ENCODE data around the gene ADGRV1. TPM values are rescaled to one million over a fixed set of nuclear protein-coding genes. Genes with fewer than 3 reads are reported as not detected.

ADGRV1 gene
- polyA plus RNA-seq, 4 donors = 2.6 to 2.9 (median 2.7) TPM; not detected in 1

DNA sequence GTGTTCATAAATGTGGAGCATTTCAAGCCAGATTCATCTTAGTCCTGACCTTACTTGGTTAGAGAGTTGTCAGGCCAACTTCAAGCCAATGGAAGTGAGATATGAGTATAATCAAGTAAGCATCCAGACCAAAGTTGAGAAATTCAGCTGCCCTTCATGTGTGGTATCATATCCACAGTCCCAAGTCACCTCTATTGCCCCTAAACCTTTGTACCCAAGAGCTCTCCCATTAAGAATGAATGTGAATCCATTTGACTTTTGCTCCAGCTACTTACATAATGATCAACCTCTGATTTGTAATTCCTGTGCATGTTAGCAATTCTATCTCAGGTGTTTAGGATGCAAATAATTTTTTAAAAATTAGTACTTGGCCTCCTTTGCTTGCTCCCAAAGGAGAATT lies 342.7 kb downstream of the ADGRV1 start:
- H3K36me3 ChIP-seq (ENCODE audit: control insufficient read depth in 3 of 3, insufficient read depth in 2 of 3, low read depth in 1 of 3, low read length in 3 of 3) = no peaks in the 10 kb centered on the region
- FAIRE-seq (no peak), DNase-seq (peak; percentile 71 to 86)
- no peak overlapping the region for H3K27ac ChIP-seq (ENCODE audit: low read depth in 1 of 3, low read length in 2 of 3)
- H3K4me3 ChIP-seq (ENCODE audit: low read depth in 1 of 3, low read length in 3 of 3) = no peak overlapping the region
- H3K9me3 ChIP-seq (ENCODE audit: control insufficient read depth in 2 of 2, insufficient read depth in 1 of 2, low read depth in 1 of 2, low read length in 1 of 2) = no peaks in the 10 kb centered on the region
- H3K27me3 ChIP-seq (ENCODE audit: control insufficient read depth in 3 of 3, insufficient read depth in 3 of 3, low read length in 3 of 3) = no peaks in the 10 kb centered on the region
- peaks cover 3 to 21% (median 8%) of the 10 kb centered on the region in 3 donors for H3K4me1 ChIP-seq (ENCODE audit: control insufficient read depth in 3 of 3, insufficient read depth in 2 of 3, low read depth in 1 of 3, low read length in 2 of 3)

DNA sequence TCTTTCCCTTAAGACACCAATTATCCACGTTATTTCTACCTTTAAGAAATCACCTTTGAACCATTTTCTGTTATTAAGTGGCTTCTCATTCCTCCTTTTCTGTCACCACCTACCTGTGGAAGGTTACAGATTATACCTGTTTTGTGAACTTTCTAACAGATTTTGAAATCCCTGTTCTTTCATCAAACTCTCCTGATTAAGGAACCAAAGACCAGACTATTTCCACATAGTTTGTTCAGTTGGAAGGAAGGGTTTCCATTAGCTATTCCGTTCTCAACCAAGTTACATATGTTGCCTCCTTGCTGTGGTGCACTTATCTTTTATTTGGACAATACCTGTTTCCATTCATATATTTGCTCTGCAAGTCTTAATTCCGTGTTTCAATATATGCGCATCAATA lies 343.6 kb downstream of the ADGRV1 start:
- DNase-seq = no peak
- FAIRE-seq = no peak
- Histone ChIP-seq H3K4me3 (ENCODE audit: low read depth in 1 of 3, low read length in 3 of 3) (no peak overlapping the region), H3K36me3 (ENCODE audit: control insufficient read depth in 3 of 3, insufficient read depth in 2 of 3, low read depth in 1 of 3, low read length in 3 of 3) (no peaks in the 10 kb centered on the region), H3K27ac (ENCODE audit: low read depth in 1 of 3, low read length in 2 of 3) (no peak overlapping the region), H3K4me1 (ENCODE audit: control insufficient read depth in 3 of 3, insufficient read depth in 2 of 3, low read depth in 1 of 3, low read length in 2 of 3) (peaks cover 3 to 21% (median 6%) of the 10 kb centered on the region in 3 donors), H3K27me3 (ENCODE audit: control insufficient read depth in 3 of 3, insufficient read depth in 3 of 3, low read length in 3 of 3) (no peaks in the 10 kb centered on the region), H3K9me3 (ENCODE audit: control insufficient read depth in 2 of 2, insufficient read depth in 1 of 2, low read depth in 1 of 2, low read length in 1 of 2) (no peaks in the 10 kb centered on the region)
- 77 to 79% (median 78%) methylated on average over 4 of the region's 4 CpGs for WGBS, 3 donors

DNA sequence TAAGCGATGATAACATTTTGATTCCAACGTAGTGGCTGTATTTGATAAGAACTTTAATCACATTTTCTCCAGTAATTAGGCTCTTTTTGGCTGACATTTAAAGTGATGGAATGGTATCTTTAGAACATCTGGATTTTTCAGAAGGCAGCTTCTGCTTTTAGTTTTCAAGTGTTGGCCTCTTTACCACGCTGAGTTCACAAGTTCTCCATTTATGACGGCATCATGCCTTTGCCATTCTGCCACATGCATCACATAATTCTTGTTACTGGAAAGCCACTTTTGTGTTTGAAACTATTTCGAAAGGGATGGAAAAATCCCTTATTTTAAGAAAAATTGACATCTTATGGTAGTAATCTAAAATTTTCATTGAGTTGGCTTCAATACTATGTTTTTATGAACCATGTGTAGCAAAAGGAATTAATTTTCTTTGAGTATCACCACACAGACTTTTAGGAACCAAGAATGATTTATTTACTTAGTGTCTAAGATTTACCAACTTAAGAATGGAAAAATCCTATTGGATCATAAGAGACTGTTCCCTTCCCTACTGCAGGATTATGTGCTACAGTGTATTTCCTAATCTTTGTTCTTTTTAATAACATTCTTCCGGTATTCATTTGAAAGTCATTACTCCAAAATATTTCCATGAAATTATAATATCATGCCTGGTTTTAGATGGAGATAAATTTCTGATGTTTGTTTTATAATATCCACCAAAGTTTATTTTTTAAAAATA lies 344.2 kb downstream of the ADGRV1 start:
- H3K27ac ChIP-seq (ENCODE audit: low read depth in 1 of 3, low read length in 2 of 3) = no peak overlapping the region
- WGBS, 3 donors = 75 to 84% (median 79%) methylated on average over 6 of the region's 6 CpGs
- no peak overlapping the region for H3K4me3 ChIP-seq (ENCODE audit: low read depth in 1 of 3, low read length in 3 of 3)
- DNase-seq = no peak
- no peak for FAIRE-seq
- peaks cover 3 to 18% (median 6%) of the 10 kb centered on the region in 3 donors for H3K4me1 ChIP-seq (ENCODE audit: control insufficient read depth in 3 of 3, insufficient read depth in 2 of 3, low read depth in 1 of 3, low read length in 2 of 3)
- no peaks in the 10 kb centered on the region for H3K9me3 ChIP-seq (ENCODE audit: control insufficient read depth in 2 of 2, insufficient read depth in 1 of 2, low read depth in 1 of 2, low read length in 1 of 2)
- H3K36me3 ChIP-seq (ENCODE audit: control insufficient read depth in 3 of 3, insufficient read depth in 2 of 3, low read depth in 1 of 3, low read length in 3 of 3) = no peaks in the 10 kb centered on the region
- H3K27me3 ChIP-seq (ENCODE audit: control insufficient read depth in 3 of 3, insufficient read depth in 3 of 3, low read length in 3 of 3) = no peaks in the 10 kb centered on the region

DNA sequence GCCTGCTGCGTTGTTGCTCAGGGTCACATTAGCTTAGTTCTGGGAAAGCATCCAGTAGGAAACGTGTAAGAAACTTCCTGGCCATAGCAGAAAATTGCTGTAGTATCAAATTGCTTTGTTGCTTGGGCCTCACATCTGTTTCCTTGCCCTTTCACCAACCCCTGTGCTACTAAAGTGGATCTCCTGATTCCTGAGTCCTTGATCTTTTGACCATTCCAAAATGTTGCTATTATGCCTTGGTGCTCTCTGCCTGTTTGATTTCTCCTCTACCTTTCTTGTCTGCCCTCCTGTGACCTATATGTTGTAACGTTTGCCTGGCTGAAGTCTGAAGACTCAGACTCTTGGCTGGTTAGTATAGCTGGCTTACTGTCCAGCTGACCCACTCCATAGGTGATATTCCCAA lies 350.5 kb downstream of the ADGRV1 start:
- Histone ChIP-seq H3K9me3 (ENCODE audit: control insufficient read depth in 2 of 2, insufficient read depth in 1 of 2, low read depth in 1 of 2, low read length in 1 of 2) (no peaks in the 10 kb centered on the region), H3K4me3 (ENCODE audit: low read depth in 1 of 3, low read length in 3 of 3) (no peak overlapping the region), H3K27me3 (ENCODE audit: control insufficient read depth in 3 of 3, insufficient read depth in 3 of 3, low read length in 3 of 3) (no peaks in the 10 kb centered on the region), H3K27ac (ENCODE audit: low read depth in 1 of 3, low read length in 2 of 3) (peak overlapping the region in 1 of 3 donors; percentile 28), H3K36me3 (ENCODE audit: control insufficient read depth in 3 of 3, insufficient read depth in 2 of 3, low read depth in 1 of 3, low read length in 3 of 3) (no peaks in the 10 kb centered on the region), H3K4me1 (ENCODE audit: control insufficient read depth in 3 of 3, insufficient read depth in 2 of 3, low read depth in 1 of 3, low read length in 2 of 3) (no peaks in the 10 kb centered on the region)
- WGBS, 3 donors = 32 to 44% (median 35%) methylated on average over 3 of the region's 3 CpGs
- DNase-seq (no peak), FAIRE-seq (no peak)

DNA sequence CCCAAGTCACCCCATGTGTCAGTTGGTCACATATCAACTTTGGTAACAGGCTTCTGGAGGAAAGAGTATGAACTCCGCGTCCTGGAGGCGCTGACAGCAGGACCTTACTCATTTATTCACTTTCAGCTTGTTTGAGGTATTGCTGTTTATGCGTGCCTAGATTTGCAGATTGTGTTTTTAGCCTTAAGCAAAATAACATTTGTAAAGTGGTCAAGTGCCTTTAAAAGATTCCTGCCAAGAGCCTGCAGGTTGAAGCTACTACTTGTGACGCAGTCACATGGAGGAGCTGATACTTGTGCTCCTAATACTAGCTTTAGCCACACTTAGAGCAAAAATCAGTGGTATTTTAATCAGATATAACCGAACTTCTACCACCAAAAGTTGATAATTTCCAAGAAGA lies 351.3 kb downstream of the ADGRV1 start:
- Histone ChIP-seq H3K36me3 (ENCODE audit: control insufficient read depth in 3 of 3, insufficient read depth in 2 of 3, low read depth in 1 of 3, low read length in 3 of 3) (no peaks in the 10 kb centered on the region), H3K27me3 (ENCODE audit: control insufficient read depth in 3 of 3, insufficient read depth in 3 of 3, low read length in 3 of 3) (no peaks in the 10 kb centered on the region), H3K4me3 (ENCODE audit: low read depth in 1 of 3, low read length in 3 of 3) (no peak overlapping the region), H3K9me3 (ENCODE audit: control insufficient read depth in 2 of 2, insufficient read depth in 1 of 2, low read depth in 1 of 2, low read length in 1 of 2) (no peaks in the 10 kb centered on the region), H3K4me1 (ENCODE audit: control insufficient read depth in 3 of 3, insufficient read depth in 2 of 3, low read depth in 1 of 3, low read length in 2 of 3) (no peaks in the 10 kb centered on the region), H3K27ac (ENCODE audit: low read depth in 1 of 3, low read length in 2 of 3) (no peak overlapping the region)
- no peak for DNase-seq
- WGBS, 3 donors = 78 to 93% (median 89%) methylated on average over 6 of the region's 6 CpGs
- FAIRE-seq = no peak

DNA sequence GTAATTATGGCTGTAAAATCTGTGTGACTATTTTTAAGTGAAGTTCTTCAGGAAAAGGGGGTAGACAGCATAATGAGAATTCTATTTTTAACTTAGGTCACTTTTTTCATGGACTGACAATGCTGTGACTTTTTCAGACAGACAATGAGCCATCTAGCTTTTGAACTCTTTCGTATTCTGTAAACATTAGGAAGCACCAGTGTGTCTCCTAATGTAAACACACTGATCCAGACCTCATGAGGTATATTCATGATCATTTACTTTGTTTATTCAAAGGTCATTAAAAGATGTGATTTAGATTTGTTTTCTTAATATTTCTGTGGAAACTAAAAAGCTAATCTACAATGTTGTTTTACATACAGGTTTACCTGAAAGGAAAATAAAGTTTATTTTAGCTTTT lies 352.6 kb downstream of the ADGRV1 start:
- FAIRE-seq (no peak), DNase-seq (no peak)
- no peaks in the 10 kb centered on the region for H3K27me3 ChIP-seq (ENCODE audit: control insufficient read depth in 3 of 3, insufficient read depth in 3 of 3, low read length in 3 of 3)
- no peaks in the 10 kb centered on the region for H3K9me3 ChIP-seq (ENCODE audit: control insufficient read depth in 2 of 2, insufficient read depth in 1 of 2, low read depth in 1 of 2, low read length in 1 of 2)
- WGBS, 3 donors = 51 to 83% (median 59%) methylated on average over 1 of the region's 1 CpG
- no peaks in the 10 kb centered on the region for H3K4me1 ChIP-seq (ENCODE audit: control insufficient read depth in 3 of 3, insufficient read depth in 2 of 3, low read depth in 1 of 3, low read length in 2 of 3)
- H3K27ac ChIP-seq (ENCODE audit: low read depth in 1 of 3, low read length in 2 of 3) = no peak overlapping the region
- no peaks in the 10 kb centered on the region for H3K36me3 ChIP-seq (ENCODE audit: control insufficient read depth in 3 of 3, insufficient read depth in 2 of 3, low read depth in 1 of 3, low read length in 3 of 3)
- no peak overlapping the region for H3K4me3 ChIP-seq (ENCODE audit: low read depth in 1 of 3, low read length in 3 of 3)

DNA sequence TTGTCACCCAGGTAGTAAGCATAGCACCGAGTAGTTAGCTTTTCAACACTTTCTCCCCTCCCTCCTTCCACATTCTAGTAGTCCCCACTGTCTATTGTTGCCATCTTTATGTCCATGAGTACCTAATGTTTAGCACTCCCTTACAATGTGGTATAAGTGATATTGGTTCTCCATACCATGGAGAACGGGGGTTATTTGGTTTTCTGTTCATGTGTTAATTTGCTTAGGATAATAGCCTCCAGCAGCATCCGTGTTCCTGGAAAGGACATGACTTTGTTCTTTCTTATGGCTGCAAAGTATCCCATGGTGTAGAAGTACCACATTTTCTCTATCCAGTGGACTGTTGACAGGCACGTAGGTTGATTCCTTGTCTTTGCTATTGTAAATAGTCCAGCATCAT lies 353.9 kb downstream of the ADGRV1 start:
- FAIRE-seq (no peak), DNase-seq (no peak)
- Histone ChIP-seq H3K4me3 (ENCODE audit: low read depth in 1 of 3, low read length in 3 of 3) (no peak overlapping the region), H3K9me3 (ENCODE audit: control insufficient read depth in 2 of 2, insufficient read depth in 1 of 2, low read depth in 1 of 2, low read length in 1 of 2) (no peaks in the 10 kb centered on the region), H3K27ac (ENCODE audit: low read depth in 1 of 3, low read length in 2 of 3) (no peak overlapping the region), H3K27me3 (ENCODE audit: control insufficient read depth in 3 of 3, insufficient read depth in 3 of 3, low read length in 3 of 3) (no peaks in the 10 kb centered on the region), H3K36me3 (ENCODE audit: control insufficient read depth in 3 of 3, insufficient read depth in 2 of 3, low read depth in 1 of 3, low read length in 3 of 3) (no peaks in the 10 kb centered on the region), H3K4me1 (ENCODE audit: control insufficient read depth in 3 of 3, insufficient read depth in 2 of 3, low read depth in 1 of 3, low read length in 2 of 3) (no peaks in the 10 kb centered on the region)
- 89 to 95% (median 92%) methylated on average over 4 of the region's 4 CpGs for WGBS, 3 donors

DNA sequence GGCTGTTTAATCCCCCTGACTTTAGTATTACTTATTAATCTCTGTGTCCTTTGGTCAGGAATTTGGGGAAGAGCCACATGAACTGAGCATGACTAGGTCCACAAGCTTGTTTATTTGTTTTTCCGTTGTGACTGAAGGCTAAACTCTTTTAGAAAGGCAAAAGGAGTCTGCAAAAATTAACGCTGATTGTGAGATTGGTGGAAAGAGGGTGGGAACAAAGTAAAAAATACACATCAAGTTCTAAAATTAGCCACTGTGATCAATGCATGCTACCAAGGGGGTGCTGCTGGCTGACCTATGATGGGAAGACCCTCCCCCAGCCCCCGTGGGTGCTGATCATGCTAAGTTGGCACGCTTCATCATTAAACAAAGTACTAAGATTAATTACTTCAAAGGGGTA lies 356.8 kb downstream of the ADGRV1 start:
- H3K4me1 ChIP-seq (ENCODE audit: control insufficient read depth in 3 of 3, insufficient read depth in 2 of 3, low read depth in 1 of 3, low read length in 2 of 3) = no peaks in the 10 kb centered on the region
- H3K27ac ChIP-seq (ENCODE audit: low read depth in 1 of 3, low read length in 2 of 3) = no peak overlapping the region

More for the DNA sequence above, 356.8 kb downstream of the ADGRV1 start:
- Histone ChIP-seq H3K36me3 (ENCODE audit: control insufficient read depth in 3 of 3, insufficient read depth in 2 of 3, low read depth in 1 of 3, low read length in 3 of 3) (no peaks in the 10 kb centered on the region), H3K9me3 (ENCODE audit: control insufficient read depth in 2 of 2, insufficient read depth in 1 of 2, low read depth in 1 of 2, low read length in 1 of 2) (no peaks in the 10 kb centered on the region), H3K4me3 (ENCODE audit: low read depth in 1 of 3, low read length in 3 of 3) (no peak overlapping the region), H3K27me3 (ENCODE audit: control insufficient read depth in 3 of 3, insufficient read depth in 3 of 3, low read length in 3 of 3) (no peaks in the 10 kb centered on the region)
- no peak for DNase-seq
- FAIRE-seq = no peak
- 67 to 77% (median 70%) methylated on average over 4 of the region's 4 CpGs for WGBS, 3 donors
